GM13977 (cell line): ENCODE measurements around the gene MYL5.

Experiments used
- DNase-seq: peaks from one replicate; pipeline ENCODE4 v3.0.0; 2012; ENCODE audit warnings: low spot score
- in situ Hi-C: fragments of 300-500 bp; cut with MboI; formaldehyde crosslinking; loops from one replicate; pipeline ENCODE4 v1.12.0; 2022; ENCODE audit warnings: low sequenced_read_pairs, low pct_unique_long_range_greater_than_20kb, mixed read lengths, inconsistent platforms; ENCODE audit not compliant: unreplicated experiment
- TF ChIP-seq, protein P1 (sequence below): IDR thresholded peaks from 2 replicates; pipeline ENCODE4 v1.5.1; 2012; ENCODE audit warnings: mild to moderate bottlenecking, control low read depth; ENCODE audit not compliant: insufficient read depth; ENCODE audit errors: extremely low read depth, missing control alignments

Gene MYL5

GRCh38 chr4:657834-658667, 16.3 kb upstream of the MYL5 start:
- in situ Hi-C loops: no loop called here
- no peak for DNase-seq
- TF ChIP-seq, protein P1, sequence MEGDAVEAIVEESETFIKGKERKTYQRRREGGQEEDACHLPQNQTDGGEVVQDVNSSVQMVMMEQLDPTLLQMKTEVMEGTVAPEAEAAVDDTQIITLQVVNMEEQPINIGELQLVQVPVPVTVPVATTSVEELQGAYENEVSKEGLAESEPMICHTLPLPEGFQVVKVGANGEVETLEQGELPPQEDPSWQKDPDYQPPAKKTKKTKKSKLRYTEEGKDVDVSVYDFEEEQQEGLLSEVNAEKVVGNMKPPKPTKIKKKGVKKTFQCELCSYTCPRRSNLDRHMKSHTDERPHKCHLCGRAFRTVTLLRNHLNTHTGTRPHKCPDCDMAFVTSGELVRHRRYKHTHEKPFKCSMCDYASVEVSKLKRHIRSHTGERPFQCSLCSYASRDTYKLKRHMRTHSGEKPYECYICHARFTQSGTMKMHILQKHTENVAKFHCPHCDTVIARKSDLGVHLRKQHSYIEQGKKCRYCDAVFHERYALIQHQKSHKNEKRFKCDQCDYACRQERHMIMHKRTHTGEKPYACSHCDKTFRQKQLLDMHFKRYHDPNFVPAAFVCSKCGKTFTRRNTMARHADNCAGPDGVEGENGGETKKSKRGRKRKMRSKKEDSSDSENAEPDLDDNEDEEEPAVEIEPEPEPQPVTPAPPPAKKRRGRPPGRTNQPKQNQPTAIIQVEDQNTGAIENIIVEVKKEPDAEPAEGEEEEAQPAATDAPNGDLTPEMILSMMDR: no peak

GRCh38 chr4:658681-659667, 15.4 kb upstream of the MYL5 start:
- in situ Hi-C loops: no loop called here
- TF ChIP-seq, protein P1: no peak
- no peak for DNase-seq

GRCh38 chr4:659851-660250, 14.5 kb upstream of the MYL5 start:
- in situ Hi-C loops: no loop called here
- TF ChIP-seq, protein P1: no peak
- DNase-seq: no peak

- no peak for DNase-seq
Measured at GRCh38 chr4:660401-660800, 13.9 kb upstream of the MYL5 start.

GRCh38 chr4:661231-661630, 13.1 kb upstream of the MYL5 start:
- no peak for DNase-seq
- TF ChIP-seq, protein P1: no peak
- in situ Hi-C loops: no loop called here

More at GRCh38 chr4:660401-660800, 13.9 kb upstream of the MYL5 start:
- TF ChIP-seq, protein P1: no peak
- in situ Hi-C loops: no loop called here
